Head of caudate nucleus (tissue), 42 donors: Measurements from ENCODE around the gene ABCB4.

Experiments
- DNase-seq, 42 donors: peaks; one replicate each; pipeline versions ENCODE4 v3.0.0 to v3.0.0-alpha.2; 2020 to 2021; ENCODE audit warnings: mixed read lengths in 7 of 42
- intact Hi-C: fragments of 100-400 bp; cut with DNase I; formaldehyde crosslinking; loops from one replicate; pipeline ENCODE4 v1.15.0; 2022

The ABCB4 gene

GRCh38 chr7:87475359-87476178 lies at the start of gene ABCB4:
Gene ABCB4 (minus strand): TSS chr7:87475680. CDS start chr7:87475465, 215 bp downstream.
- peak in 1 of 42 donors; percentile 28 for DNase-seq
- intact Hi-C loops: no loop called here

GRCh38 chr7:87518735-87519134 lies 43.3 kb upstream of the ABCB4 start:
- intact Hi-C loops: no loop called here
- no peak for DNase-seq

- intact Hi-C loops: no loop called here
- DNase-seq: no peak
Observed at GRCh38 chr7:87517891-87518290, 42.4 kb upstream of the ABCB4 start.

GRCh38 chr7:87517136-87517815 lies 41.8 kb upstream of the ABCB4 start:
- intact Hi-C loops: no loop called here
- DNase-seq: no peak

- intact Hi-C loops: no loop called here
- DNase-seq: no peak
Observed at GRCh38 chr7:87513735-87514335, 38.4 kb upstream of the ABCB4 start.

- intact Hi-C loops: no loop called here
- no peak for DNase-seq
Observed at GRCh38 chr7:87512906-87513305, 37.4 kb upstream of the ABCB4 start.

GRCh38 chr7:87511510-87511909 lies 36.0 kb upstream of the ABCB4 start:
- no peak for DNase-seq
- intact Hi-C loops: no loop called here

GRCh38 chr7:87510411-87510875 lies 35.0 kb upstream of the ABCB4 start:
- DNase-seq: peak in 28 of 42 donors; percentile 3 to 69 (median 20)
- intact Hi-C loops: no loop called here

- no peak for DNase-seq
- intact Hi-C loops: no loop called here
Observed at GRCh38 chr7:87507446-87507845, 32.0 kb upstream of the ABCB4 start.

GRCh38 chr7:87506246-87507180 lies 31.0 kb upstream of the ABCB4 start:
- intact Hi-C loops: no loop called here
- no peak for DNase-seq

GRCh38 chr7:87505557-87506245 lies 30.2 kb upstream of the ABCB4 start:
- intact Hi-C loops: no loop called here
- DNase-seq: no peak

GRCh38 chr7:87505122-87505521 lies 29.6 kb upstream of the ABCB4 start:
- intact Hi-C loops: no loop called here

GRCh38 chr7:87499494-87499893 lies 24.0 kb upstream of the ABCB4 start:
- intact Hi-C loops: no loop called here
- DNase-seq: no peak

More at GRCh38 chr7:87505122-87505521, 29.6 kb upstream of the ABCB4 start:
- DNase-seq: no peak

- DNase-seq: no peak
- intact Hi-C loops: no loop called here
Observed at GRCh38 chr7:87498893-87499292, 23.4 kb upstream of the ABCB4 start.

GRCh38 chr7:87497482-87497881 lies 22.0 kb upstream of the ABCB4 start:
- intact Hi-C loops: no loop called here
- no peak for DNase-seq

- intact Hi-C loops: no loop called here
- no peak for DNase-seq
Observed at GRCh38 chr7:87495366-87495765, 19.9 kb upstream of the ABCB4 start.

- DNase-seq: no peak
- intact Hi-C loops: no loop called here
Observed at GRCh38 chr7:87494454-87494853, 19.0 kb upstream of the ABCB4 start.

GRCh38 chr7:87483131-87483530 lies 7.7 kb upstream of the ABCB4 start:
- no peak for DNase-seq
- intact Hi-C loops: no loop called here
